ENCODE data around the gene MNDA. TPM values are rescaled to one million over a fixed set of nuclear protein-coding genes. Genes with fewer than 3 reads are reported as not detected.
"Not testable (repeated sequence)": the region's sequence is repeated elsewhere in the genome, so short reads cannot be mapped to it uniquely, and the experiment has no call there.

Gene MNDA
- total RNA-seq, 1 donor from 2014 or later, result 4.9 TPM

DNA sequence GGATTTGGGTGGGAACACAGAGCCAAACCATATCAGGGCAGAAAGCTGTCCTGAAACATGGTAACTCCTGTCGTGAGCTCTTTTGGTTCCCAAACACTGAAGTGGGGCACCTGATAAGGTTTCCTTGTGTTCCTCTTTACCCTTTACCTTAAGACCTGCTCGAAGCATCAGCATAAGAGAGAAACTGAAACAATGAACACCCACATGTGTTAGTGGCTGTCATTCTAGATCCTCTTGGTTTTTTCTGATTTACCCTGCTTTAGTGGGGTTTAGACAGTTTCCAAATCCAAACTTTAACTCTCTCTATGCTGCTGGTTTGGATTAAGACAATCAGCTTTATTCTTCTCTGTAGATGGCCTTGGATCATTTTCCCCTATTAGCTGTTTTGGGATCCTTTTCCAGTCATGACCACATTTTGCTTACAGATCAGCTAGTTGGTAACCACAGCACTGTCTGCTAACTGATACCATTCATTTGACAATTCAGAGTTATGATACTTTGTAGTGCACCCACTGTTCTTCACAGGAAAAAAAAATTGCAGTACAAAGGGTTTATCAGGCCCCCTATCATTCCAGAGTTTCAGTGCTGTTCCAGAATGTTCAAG, 975 bp upstream of the MNDA start:
- DNase-seq (ENCODE audit: missing footprints), result no peak
- ATAC-seq, result no peak
- intact Hi-C loops (cut with DNase I), result no loop called here

DNA sequence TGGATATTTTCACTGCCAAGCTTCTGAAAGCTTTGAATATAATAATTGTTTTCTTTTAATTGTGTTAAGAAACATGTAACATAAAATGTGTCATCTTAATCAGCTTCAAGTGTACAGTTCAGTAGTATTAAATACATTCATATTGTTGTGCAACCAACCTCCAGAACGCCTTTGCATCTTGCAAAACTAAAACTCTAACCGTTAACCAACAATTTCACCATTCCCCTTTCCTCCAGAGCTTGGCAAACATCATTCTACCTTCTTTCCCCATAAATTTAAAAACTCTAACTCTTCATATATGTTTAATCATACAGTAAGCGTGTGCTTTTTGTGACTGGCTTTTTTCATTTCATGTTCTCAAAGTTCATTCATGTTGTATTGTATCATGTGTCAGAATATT, 2.1 kb downstream of the MNDA start:
- intact Hi-C loops (cut with DNase I), result no loop called here
- ATAC-seq (no peak), DNase-seq (ENCODE audit: missing footprints) (no peak)

GRCh38 chr1:158836038-158836437, 4.9 kb downstream of the MNDA start:
- ATAC-seq, result no peak
- intact Hi-C loops (cut with DNase I), result no loop called here
- no peak for DNase-seq (ENCODE audit: missing footprints)

DNA sequence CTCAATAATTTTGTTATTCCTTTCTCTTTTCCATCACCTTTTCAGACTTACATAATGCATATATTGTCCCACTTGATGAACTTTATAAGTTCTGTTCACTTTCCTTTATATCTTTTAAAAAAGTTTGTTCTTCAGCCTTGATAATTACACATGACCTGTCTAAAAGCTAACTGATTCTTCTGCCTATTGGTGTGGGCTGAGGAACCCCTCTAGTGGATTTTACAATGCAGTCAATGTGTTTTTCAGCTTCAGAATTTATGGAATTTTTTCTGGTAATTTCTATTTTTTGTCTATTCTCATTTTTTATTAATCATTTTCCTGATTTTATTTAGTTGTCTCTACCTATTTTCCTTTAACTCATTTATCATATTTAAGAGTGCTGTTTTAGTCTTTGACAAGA, 7.5 kb downstream of the MNDA start:
- intact Hi-C loops (cut with DNase I), result no loop called here
- ATAC-seq (no peak), DNase-seq (ENCODE audit: missing footprints) (no peak)

DNA sequence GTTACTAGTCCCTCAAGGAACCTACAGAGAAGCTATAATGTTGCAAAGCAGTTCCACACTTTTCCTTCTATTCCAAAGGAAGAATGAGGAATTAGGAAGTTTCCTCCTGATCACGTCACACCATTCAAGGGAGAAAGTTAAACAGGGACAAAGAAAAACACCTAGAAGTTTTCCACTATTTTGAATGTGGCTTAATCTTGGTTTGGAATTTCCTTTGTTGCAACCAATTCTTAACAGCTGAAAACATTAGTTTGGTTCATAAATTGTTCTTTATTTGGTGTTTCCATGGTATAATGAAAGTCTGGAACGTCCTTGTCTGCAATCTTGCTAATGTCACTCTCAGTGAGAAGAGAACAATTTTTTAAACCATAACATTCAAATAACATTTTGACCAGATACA, 8.4 kb downstream of the MNDA start:
- intact Hi-C loops (cut with DNase I), result no loop called here
- ATAC-seq (no peak), DNase-seq (ENCODE audit: missing footprints) (no peak)

DNA sequence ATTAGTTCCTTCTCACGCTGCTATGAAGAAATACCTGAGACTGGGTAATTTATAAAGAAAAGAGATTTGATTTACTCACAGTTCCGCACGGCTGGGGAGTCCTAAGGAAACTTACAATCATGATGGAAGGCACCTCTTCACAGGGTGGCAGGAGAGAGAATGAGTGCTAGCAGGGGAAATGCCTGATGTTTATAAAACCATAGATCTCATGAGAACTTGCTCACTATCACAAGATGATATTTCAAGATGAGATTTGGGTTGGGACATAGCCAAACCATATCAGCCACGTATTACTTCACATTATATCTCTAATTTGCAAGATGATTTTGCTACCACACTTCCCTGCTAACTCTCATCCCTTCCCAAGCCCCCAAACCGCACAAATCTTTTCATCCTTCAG, 9.1 kb downstream of the MNDA start:
- DNase-seq (ENCODE audit: missing footprints), result no peak
- ATAC-seq, result no peak
- intact Hi-C loops (cut with DNase I), result no loop called here

- ATAC-seq (no peak), DNase-seq (ENCODE audit: missing footprints) (peak; percentile 41)
- intact Hi-C loops (cut with DNase I), result no loop called here
Measured at GRCh38 chr1:158864595-158864994, 33.4 kb downstream of the MNDA start.

GRCh38 chr1:158870438-158870837, 39.3 kb downstream of the MNDA start:
- ATAC-seq; intact Hi-C loops (cut with DNase I): not testable (repeated sequence)

DNA sequence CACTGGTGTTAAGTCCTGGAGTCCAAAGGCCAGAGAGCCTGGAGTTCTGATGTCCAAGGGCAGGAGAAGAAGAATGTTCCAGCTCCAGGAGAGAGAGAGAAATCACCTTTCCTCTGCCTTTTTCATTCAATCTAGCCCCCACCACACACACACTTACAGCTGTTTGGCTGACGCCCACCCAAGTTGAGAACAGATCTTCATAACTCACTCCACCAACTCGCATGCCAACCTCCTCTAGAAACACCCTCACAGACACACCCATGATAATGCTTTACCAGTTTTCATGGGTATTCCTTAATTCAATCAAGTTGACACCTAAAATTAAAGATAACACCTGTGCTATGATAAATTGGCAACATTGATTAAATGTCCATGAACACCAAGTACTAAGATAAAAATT, 42.0 kb downstream of the MNDA start:
- intact Hi-C loops (cut with DNase I), result no loop called here
- ATAC-seq (no peak), DNase-seq (ENCODE audit: missing footprints) (no peak)

More at GRCh38 chr1:158870438-158870837, 39.3 kb downstream of the MNDA start:
- DNase-seq (ENCODE audit: missing footprints), result not testable (repeated sequence)

DNA sequence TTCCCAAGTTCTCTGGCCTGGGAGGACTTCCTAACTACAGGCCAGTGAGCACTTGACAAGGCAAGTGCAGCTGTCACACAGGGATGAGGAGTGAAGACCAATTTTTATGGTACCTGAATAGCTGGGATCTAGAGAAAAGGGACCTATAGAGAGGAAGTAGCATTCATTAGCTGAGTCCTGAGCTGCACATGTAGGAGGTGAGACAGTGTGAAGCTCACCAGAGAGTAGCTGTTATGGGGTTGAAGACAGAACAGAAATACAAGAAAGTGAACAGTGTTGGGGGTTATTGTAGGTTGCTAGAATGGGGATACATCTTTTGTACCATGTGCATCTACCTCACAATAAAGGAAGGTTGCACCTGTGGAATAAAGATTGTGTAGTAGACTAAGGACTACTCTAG, 62.5 kb downstream of the MNDA start:
- ATAC-seq (no peak), DNase-seq (ENCODE audit: missing footprints) (no peak)
- intact Hi-C loops (cut with DNase I), result no loop called here

- intact Hi-C loops (cut with DNase I), result no loop called here
- no peak for ATAC-seq
- no peak for DNase-seq (ENCODE audit: missing footprints)
Measured at GRCh38 chr1:158898722-158899121, 67.6 kb downstream of the MNDA start.

Other genes with a start within 250 kb of the MNDA start
- gene OR10Z1, start 226.1 kb upstream of the MNDA start, total RNA-seq, result not detected
- 0.08 TPM for gene SPTA1, start 144.6 kb upstream of the MNDA start, total RNA-seq
- gene OR6K2, start 130.7 kb upstream of the MNDA start, total RNA-seq, result not detected
- gene OR6K3, start 110.6 kb upstream of the MNDA start, total RNA-seq, result not detected
- gene OR6K6, start 76.6 kb upstream of the MNDA start, total RNA-seq, result not detected
- gene OR6N1, start 59.2 kb upstream of the MNDA start, total RNA-seq, result not detected
- not detected for gene OR6N2, start 50.1 kb upstream of the MNDA start, total RNA-seq
- 0.32 TPM for gene PYHIN1, start 100.2 kb downstream of the MNDA start, total RNA-seq
- 30.1 TPM for gene IFI16, start 178.6 kb downstream of the MNDA start, total RNA-seq
- gene AIM2, start 245.4 kb downstream of the MNDA start, total RNA-seq, result 0.51 TPM

Data from Right ventricle myocardium inferior (tissue), 1 donor.